ENCODE data around the gene PLEKHA1.
A peak's percentile ranks its signal among the peaks of the same experiment; 100 is the strongest.

Gene PLEKHA1

GRCh38 chr10:122466951-122467381 lies 92.5 kb downstream of the PLEKHA1 start:
- TF ChIP-seq CTCF (IDR thresholded peaks at IDR 0.05): no peak
- no peak for DNase-seq (ENCODE audit: low spot score)
- Histone ChIP-seq H3K4me3 (no peak overlapping the region), H3K27ac (no peak overlapping the region)

- no peak for DNase-seq (ENCODE audit: low spot score)
Observed at GRCh38 chr10:122467701-122468100, 93.2 kb downstream of the PLEKHA1 start.

GRCh38 chr10:122468307-122468925 lies 93.9 kb downstream of the PLEKHA1 start:
- no peak for DNase-seq (ENCODE audit: low spot score)
- TF ChIP-seq CTCF (IDR thresholded peaks at IDR 0.05): no peak
- Histone ChIP-seq H3K4me3 (no peak overlapping the region), H3K27ac (peak overlapping the region in 1 of 2 donors; percentile 57)

More at GRCh38 chr10:122467701-122468100, 93.2 kb downstream of the PLEKHA1 start:
- no peak overlapping the region for H3K27ac ChIP-seq
- H3K4me3 ChIP-seq: no peak overlapping the region
- TF ChIP-seq CTCF (IDR thresholded peaks at IDR 0.05): no peak

GRCh38 chr10:122468926-122469781 lies 94.6 kb downstream of the PLEKHA1 start:
- Histone ChIP-seq H3K27ac (peak overlapping the region in 1 of 2 donors; percentile 84), H3K4me3 (no peak overlapping the region)
- no peak for DNase-seq (ENCODE audit: low spot score)
- no peak for TF ChIP-seq CTCF (IDR thresholded peaks at IDR 0.05)

- no peak for DNase-seq (ENCODE audit: low spot score)
- Histone ChIP-seq H3K27ac (no peak overlapping the region), H3K4me3 (no peak overlapping the region)
- TF ChIP-seq CTCF (IDR thresholded peaks at IDR 0.05): no peak
Observed at GRCh38 chr10:122469848-122470247, 95.3 kb downstream of the PLEKHA1 start.

- TF ChIP-seq CTCF (IDR thresholded peaks at IDR 0.05): no peak
- no peak overlapping the region for H3K27ac ChIP-seq
- no peak for DNase-seq (ENCODE audit: low spot score)
- no peak overlapping the region for H3K4me3 ChIP-seq
Observed at GRCh38 chr10:122471531-122472177, 97.1 kb downstream of the PLEKHA1 start.
